SH-SY5Y (cell line): ENCODE results near the gene CD3G.

ENCODE experiments used
- GATA2 ChIP-seq: IDR thresholded peaks from 2 replicates; pipeline ENCODE4 v1.6.1; 2011; ENCODE audit warnings: mild to moderate bottlenecking, low read depth, low read length
- GATA3 ChIP-seq: IDR thresholded peaks from 2 replicates; pipeline ENCODE4 v1.6.1; 2011; ENCODE audit warnings: low read depth, mild to moderate bottlenecking, low read length, moderate library complexity

DNA sequence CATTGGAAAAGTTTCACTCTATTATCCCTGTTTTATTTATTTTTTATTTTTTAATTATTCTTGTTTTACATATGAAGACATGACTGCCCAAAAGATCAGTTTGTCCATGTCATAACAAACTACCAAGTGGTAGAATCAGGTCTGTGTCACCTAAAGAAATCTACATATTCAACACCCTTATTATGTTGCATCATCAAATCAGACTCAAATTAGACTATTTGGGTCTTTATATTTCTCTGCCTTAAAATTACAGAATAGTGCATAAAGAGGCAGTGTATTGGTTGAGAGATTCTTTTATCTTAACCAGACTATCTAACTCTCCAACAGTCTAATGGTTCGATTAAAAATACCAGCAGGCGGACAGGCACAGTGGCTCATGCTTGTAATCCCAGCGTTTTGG is 38.8 kb downstream of the CD3G start:
- no peak for TF ChIP-seq GATA2
- TF ChIP-seq GATA3, result no peak
